Measurements from ENCODE around the gene ZMAT3.
A peak's percentile ranks its signal among the peaks of the same experiment; 100 is the strongest.

ZMAT3 gene

GRCh38 chr3:178986456-178986855 lies 85.2 kb downstream of the ZMAT3 start:
- TF ChIP-seq CTCF (IDR thresholded peaks at IDR 0.05; ENCODE audit: insufficient read depth, low read depth, low read length, missing control alignments) = no peak
- no peak for DNase-seq (ENCODE audit: low read depth)
- H3K4me3 ChIP-seq (ENCODE audit: low read depth, low read length) = no peak overlapping the region

GRCh38 chr3:178982137-178982536 lies 89.5 kb downstream of the ZMAT3 start:
- peak; percentile 36 for DNase-seq (ENCODE audit: low read depth)
- TF ChIP-seq CTCF (IDR thresholded peaks at IDR 0.05; ENCODE audit: insufficient read depth, low read depth, low read length, missing control alignments) = no peak

GRCh38 chr3:178975320-178975719 lies 96.3 kb downstream of the ZMAT3 start:
- TF ChIP-seq CTCF (IDR thresholded peaks at IDR 0.05; ENCODE audit: insufficient read depth, low read depth, low read length, missing control alignments) = no peak
- H3K4me3 ChIP-seq (ENCODE audit: low read depth, low read length) = no peak overlapping the region
- DNase-seq (ENCODE audit: low read depth) = no peak

More at GRCh38 chr3:178982137-178982536, 89.5 kb downstream of the ZMAT3 start:
- H3K4me3 ChIP-seq (ENCODE audit: low read depth, low read length) = no peak overlapping the region

GRCh38 chr3:178971614-178972013 lies 100.0 kb downstream of the ZMAT3 start:
- TF ChIP-seq CTCF (IDR thresholded peaks at IDR 0.05; ENCODE audit: insufficient read depth, low read depth, low read length, missing control alignments) = no peak
- H3K4me3 ChIP-seq (ENCODE audit: low read depth, low read length) = no peak overlapping the region
- peak; percentile 5 for DNase-seq (ENCODE audit: low read depth)

GRCh38 chr3:178969004-178969700 lies 102.5 kb downstream of the ZMAT3 start:
- TF ChIP-seq CTCF (IDR thresholded peaks at IDR 0.05; ENCODE audit: insufficient read depth, low read depth, low read length, missing control alignments) = no peak
- DNase-seq (ENCODE audit: low read depth) = peak; percentile 72
- no peak overlapping the region for H3K4me3 ChIP-seq (ENCODE audit: low read depth, low read length)

All from GM12865 (cell line).